Renal cortical epithelial cell (primary cell): ENCODE results near the gene PAMR1. TPM values are rescaled to one million over a fixed set of nuclear protein-coding genes. Genes with fewer than 3 reads are reported as not detected.
A peak's percentile ranks its signal among the peaks of the same experiment; 100 is the strongest.

Experiments
- DNase-seq: peaks from one replicate; pipeline ENCODE4 v3.0.0-alpha.2; 2011; ENCODE audit warnings: low read depth
- total RNA-seq: library from RNA; depleted of rRNA; stranded (reverse); fragments of >200 nt; gene quantifications from 2 replicates; pipeline ENCODE4 v1.2.3, GENCODE V29; 2014

Gene PAMR1
- total RNA-seq, 1 donor from 2014 or later, result 1.8 TPM

DNA sequence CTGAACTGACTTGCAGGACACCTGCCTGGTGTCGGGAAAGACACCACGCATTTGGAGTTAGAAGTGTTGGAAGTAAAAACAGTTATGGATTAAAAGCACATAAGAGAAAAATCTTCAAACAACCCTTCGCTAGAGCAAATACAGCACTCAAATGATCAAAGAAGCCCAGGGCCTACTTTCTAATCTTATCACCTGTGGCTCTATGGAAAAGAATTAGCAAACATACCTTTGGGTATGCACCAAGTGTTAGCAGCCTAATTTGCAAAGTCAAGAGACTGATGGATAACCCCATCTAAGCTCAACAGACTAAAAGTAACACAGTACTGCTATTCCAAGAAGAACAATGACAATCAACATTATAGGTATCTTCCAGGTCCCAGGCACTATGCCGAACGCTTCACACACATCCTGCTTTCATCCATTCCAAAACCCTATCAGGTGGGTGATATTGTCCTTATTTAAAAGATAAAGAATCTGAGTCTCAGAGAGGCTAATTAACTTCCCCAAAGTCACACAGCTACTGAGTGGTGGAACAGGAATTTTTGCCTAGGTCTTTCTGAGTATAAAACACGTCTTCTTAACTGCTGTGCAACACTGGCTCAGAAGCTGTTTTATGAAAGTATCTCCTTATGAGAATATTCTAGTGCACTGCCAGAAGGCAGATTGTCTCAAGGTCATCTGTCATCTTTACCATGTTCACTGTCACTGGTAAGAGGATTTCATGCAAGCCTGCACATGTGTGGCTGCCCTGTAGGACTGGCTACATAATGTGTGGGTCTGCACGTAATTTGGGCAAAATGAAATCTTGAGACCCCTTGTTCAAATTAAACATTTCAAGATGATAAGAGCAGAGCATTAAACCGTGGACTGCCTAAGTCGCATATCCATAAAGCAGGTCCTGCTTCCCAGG, 122.4 kb downstream of the PAMR1 start:
- no peak for DNase-seq

DNA sequence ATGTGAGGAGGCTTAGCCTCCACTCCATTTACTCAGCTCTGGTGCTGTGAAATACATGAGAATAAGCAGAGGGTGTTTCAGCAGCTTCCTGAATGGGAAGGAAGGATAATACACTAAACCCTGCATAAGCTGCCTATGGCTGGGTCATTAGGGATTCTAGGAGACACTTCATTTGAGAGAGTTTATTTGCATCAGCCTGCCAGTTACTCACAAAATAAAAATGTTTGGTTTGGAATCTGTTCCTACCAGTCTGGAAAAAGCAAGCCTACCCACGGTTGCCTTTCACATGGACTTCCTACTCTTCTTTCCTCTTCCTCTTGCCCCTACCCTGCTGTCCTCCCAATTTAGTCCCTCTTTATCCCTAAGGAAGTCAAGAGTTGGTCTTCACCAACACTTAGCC, 126.5 kb downstream of the PAMR1 start:
- DNase-seq, result no peak

DNA sequence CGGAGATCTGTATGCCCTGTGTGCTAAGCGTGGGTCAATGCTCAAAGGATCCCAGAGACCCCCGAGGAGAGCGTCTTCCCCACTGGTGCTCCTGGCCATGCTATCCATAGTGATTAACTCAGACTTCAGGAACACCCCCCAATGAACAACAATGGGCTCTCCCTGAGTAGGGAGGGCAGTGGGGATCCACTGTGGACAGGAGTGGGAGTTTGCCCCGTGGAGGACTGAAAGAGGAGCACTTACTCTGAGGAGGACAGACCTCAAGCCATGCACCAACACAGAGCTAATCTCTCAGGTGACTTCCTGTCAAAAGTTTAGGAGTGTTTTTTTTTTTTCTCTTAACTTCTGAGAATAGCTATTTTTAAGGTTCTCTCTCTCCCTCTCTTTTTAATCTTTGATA, 130.5 kb downstream of the PAMR1 start:
- DNase-seq, result no peak

DNA sequence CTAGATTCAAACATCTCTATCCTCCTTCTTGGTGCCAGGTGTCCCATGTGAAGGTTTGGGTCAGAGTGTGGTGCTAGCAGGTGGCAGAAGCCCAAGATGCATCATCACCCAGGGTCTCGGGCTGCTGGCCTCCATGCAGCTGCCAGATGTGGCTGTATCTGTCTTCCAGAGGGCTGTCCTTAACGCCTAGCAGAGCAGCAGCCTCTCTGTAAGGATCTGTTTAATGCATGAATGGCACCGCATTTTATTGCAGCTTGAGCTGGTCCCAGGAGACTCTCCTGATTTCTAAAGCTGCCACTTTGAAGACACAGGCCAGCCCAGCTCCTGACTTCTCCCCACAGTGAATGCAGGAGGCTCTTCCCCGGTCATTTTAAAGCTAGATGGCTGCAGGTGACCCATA, 132.3 kb downstream of the PAMR1 start:
- DNase-seq, result no peak

DNA sequence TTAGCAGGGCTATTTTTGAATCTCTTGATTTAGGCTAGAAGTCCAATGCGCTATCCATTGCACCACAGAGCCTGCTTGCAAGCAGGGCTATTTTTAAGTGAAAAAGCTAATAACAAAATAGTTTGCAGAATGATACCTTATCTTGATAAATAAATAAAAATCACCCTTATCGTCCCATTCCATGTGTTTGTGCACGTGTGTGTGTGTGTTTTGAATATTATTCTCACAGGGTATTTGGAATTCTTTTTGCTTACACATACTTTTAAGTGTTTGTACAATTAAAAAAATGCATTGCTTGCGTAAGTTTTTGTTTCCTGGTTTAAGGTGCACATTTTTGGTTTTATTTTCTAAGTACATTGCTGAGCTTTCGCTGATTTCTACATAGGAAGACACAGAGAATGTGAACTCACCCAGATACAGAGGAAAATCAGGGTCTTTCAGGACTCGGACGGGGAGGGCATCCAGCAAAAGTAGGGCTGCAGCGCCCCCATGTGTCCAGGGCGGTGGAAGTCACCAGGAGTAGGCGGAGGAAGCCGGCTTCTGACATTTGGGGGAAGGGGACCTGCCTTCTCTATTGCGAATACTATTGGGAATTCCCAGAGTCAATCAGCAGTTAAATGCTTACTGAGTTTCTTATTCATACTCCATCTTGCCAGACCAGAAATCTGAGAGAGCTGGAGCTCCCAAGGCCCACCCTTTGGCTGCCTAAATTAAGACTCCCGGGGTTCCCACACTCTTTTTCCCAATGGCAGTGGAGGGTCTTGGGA, 133.3 kb downstream of the PAMR1 start:
- peak; percentile 51 for DNase-seq

DNA sequence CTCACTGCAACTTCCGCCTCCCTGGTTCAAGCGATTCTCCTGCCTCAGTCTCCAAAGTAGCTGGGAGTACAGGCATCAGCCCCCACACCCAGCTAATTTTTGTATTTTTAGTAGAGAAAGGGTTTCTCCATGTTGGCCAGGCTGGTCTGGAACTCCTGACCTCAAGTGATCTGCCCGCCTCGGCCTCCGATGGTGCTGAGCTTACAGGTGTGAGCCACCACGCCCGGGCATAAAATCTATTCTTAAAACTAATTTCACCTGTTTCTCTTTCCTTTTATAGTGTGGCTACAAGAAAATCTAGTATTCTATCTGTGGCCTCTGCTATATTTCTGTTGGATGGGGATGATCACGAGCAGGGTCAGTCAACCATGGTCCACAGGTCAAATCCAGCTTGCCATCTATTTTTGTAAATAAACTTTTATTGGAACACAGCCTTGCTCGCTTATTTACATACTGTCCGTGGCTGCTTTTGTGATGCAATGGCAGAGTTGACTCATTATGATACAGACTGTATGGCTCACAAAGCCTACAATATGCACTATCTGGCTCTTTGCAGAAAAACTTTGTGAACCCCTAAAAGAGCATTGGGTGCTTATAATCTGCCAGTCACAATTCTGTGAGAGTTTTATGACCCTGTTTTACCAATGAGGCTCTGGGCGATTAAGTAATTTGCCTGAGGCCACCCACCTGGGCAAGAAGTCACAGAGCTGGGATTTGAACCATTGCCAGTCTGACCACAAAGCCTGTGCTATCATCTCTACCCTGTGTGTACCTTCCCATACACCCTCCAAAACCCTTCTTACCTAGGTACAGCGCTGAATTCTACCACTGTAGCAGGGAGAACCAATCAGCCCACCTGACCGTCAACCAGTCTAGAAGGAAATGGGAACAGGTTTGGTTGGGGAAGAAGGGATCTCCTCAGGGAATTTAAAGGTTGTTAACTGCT, 134.4 kb downstream of the PAMR1 start:
- peak; percentile 77 for DNase-seq

DNA sequence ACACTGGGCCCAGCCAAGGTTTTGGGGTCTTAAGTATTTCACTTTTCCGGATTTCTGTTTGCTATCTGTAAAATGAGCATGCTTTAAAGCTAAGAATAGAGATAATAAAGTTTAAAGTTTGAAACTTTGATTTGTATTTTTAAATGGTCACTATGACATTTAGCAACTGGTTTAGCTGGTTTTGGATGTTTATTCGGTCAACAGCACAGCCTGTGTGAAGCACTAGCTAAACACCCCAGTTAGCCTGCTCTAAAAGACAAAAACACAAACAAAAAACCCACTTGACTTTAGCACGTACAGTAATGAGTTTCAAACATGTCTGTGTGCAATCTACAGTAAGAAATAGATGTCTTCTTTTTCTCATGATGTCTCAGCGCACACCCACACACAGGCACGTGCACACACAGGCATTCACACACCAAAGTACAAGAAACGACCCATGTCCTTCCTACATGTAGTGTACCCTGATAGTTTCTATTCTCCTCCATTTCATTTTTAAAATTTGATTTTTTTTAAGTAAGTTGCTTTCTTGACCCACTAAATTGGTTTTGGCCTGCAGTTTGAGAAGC, 135.4 kb downstream of the PAMR1 start:
- no peak for DNase-seq

DNA sequence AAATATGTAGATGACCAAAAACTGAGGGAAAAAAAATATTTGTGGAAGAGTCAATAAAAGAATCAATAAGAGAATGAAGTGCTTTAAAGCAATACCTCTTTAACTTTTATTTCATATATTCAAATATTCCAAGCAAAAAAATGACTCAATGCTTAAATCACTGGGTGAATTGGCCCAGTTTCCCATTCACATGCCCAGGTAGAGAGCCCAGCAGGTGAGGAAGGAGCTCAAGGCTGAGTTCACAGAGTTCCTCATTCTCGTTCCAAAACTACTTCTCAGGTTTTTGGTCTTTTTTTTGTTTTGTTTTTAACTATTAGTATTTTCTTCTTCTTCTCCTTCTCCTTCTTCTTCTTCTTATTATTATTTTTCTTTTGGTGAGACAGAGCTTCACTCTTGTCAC, 136.3 kb downstream of the PAMR1 start:
- DNase-seq, result no peak

DNA sequence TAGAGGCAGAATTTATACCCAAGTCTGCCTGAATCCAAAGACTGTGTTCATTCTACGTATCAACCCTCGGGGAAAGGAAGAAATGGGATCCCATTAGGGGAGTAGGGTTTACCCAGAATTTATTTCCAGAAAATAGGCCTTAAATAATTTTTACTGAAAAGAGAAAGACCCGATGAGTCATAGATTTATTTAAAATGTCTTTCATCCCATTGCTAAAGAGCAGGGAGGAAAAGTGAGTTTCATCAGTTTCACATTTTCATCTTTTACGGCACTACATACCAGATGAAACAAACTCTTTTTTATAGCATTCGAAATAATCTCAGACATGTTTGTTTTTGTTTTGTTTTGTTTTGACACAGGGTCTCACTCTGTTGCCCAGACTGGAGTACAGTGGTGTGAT, 137.4 kb downstream of the PAMR1 start:
- no peak for DNase-seq

DNA sequence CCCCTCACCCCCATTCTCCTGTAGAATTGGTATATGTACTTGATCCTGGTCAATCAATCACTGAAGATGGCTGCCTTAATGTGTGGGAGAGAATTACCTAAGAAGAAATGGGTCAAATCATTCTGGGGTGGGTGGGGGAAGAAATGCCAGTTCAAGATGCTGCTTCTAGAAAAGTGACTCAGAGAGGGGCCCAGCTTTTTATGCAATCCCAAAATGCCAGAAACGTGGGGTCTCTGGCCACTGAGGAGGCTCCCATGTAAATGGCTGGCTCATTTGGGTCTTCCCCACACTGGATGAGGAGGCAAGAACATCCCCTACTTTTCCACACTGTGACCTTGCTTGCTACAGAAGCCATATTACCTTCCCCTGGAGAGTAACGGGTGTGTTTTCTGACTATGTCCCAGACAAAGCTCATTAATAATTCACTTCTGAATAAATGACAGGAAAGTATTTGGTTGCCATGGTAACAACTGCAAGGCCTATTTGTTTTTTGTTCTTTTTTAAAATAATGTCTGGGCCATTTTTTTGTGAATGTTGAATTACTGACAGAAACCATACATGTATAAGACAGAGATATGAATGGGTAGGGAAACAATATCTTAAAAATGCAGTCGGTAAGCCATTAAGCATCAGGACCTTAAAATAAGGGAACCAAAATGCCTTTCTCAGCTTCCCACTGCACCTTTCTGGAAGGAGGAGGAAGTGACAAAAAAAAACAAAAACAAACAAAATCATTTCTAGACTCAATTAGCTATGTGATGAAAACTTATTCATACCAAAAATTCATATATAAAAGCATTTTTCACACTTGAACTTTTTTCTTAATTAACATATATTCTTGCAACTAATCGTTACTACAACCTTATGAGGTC, 138.1 kb downstream of the PAMR1 start:
- DNase-seq, result peak; percentile 71

DNA sequence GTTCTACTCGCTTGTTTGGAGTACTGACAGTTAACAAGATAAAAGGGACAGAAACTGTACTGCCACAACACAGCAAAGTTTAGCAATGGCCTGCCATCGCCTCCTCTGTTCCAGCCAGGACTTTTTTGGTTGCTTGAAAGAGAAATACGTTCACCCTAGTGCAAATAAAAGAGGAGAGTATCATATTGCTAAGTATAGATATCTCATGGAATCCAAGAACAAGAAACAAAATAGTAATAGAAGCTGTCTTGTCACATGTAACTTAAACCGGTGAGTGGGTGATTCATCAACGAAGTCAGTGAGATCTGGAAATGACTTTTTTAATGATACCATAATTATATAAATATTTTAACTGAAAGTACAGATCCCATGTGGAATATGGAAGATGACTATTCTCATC, 141.5 kb downstream of the PAMR1 start:
- DNase-seq, result no peak

Other genes with a start within 250 kb of the PAMR1 start
- gene SLC1A2, start 106.1 kb downstream of the PAMR1 start, total RNA-seq, result 0.10 TPM in 1 of 2 replicates, not detected in the other
- gene FJX1, start 92.8 kb upstream of the PAMR1 start, total RNA-seq, result 28.3 and 36.1 TPM in 2 replicates
- gene TRIM44, start 137.2 kb upstream of the PAMR1 start, total RNA-seq, result 8.9 and 24.1 TPM in 2 replicates